ENCODE measurements around the gene SLC36A4.

- TF ChIP-seq YEATS4 (CRISPR knock-in tag; IDR thresholded peaks at IDR 0.05; ENCODE audit: borderline replicate concordance) (no peak), MTA1 (CRISPR knock-in tag; IDR thresholded peaks at IDR 0.05; ENCODE audit: borderline replicate concordance) (no peak), HDAC1 (CRISPR knock-in tag; IDR thresholded peaks at IDR 0.05) (no peak), CENPBD1 (CRISPR knock-in tag; IDR thresholded peaks at IDR 0.05; ENCODE audit: borderline replicate concordance, low read depth) (no peak), ZNF333 (CRISPR knock-in tag; IDR thresholded peaks at IDR 0.05; ENCODE audit: borderline replicate concordance) (no peak), FUBP1 (CRISPR knock-in tag; IDR thresholded peaks at IDR 0.05; ENCODE audit: borderline replicate concordance) (no peak), BCL3 (CRISPR knock-in tag; IDR thresholded peaks at IDR 0.05) (no peak), ZNF350 (CRISPR knock-in tag; IDR thresholded peaks at IDR 0.05; ENCODE audit: borderline replicate concordance, low read depth) (no peak), CTCF (CRISPR knock-in tag; IDR thresholded peaks at IDR 0.05) (no peak), ZNF10 (CRISPR knock-in tag; IDR thresholded peaks at IDR 0.05; ENCODE audit: borderline replicate concordance, low read depth) (no peak)
- TF ChIP-seq, protein P1, sequence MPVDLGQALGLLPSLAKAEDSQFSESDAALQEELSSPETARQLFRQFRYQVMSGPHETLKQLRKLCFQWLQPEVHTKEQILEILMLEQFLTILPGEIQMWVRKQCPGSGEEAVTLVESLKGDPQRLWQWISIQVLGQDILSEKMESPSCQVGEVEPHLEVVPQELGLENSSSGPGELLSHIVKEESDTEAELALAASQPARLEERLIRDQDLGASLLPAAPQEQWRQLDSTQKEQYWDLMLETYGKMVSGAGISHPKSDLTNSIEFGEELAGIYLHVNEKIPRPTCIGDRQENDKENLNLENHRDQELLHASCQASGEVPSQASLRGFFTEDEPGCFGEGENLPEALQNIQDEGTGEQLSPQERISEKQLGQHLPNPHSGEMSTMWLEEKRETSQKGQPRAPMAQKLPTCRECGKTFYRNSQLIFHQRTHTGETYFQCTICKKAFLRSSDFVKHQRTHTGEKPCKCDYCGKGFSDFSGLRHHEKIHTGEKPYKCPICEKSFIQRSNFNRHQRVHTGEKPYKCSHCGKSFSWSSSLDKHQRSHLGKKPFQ (CRISPR knock-in tag; IDR thresholded peaks at IDR 0.05; ENCODE audit: insufficient replicate concordance): no peak
Observed at GRCh38 chr11:93194673-93195291, 3.0 kb downstream of the SLC36A4 start.

Measured in HepG2 (cell line).